Glutamatergic neuron (in vitro differentiated cells): ENCODE measurements around the gene TRIM29. TPM values are rescaled to one million over a fixed set of nuclear protein-coding genes. Genes with fewer than 3 reads are reported as not detected.

Experiments
- DNase-seq: peaks from one replicate; pipeline ENCODE4 v3.0.0; 2022
- H3K27ac Mint-ChIP-seq: one replicate; pipeline ENCODE4 v1.8.0; 2020; ENCODE audit warnings: mild to moderate bottlenecking, mixed read lengths, inconsistent platforms; ENCODE audit not compliant: unreplicated experiment
- H3K27me3 Mint-ChIP-seq: one replicate; pipeline ENCODE4 v1.8.0; 2020; ENCODE audit warnings: mild to moderate bottlenecking, moderate library complexity, mixed read lengths, inconsistent platforms; ENCODE audit not compliant: unreplicated experiment
- H3K36me3 Mint-ChIP-seq: one replicate; pipeline ENCODE4 v1.8.0; 2020; ENCODE audit warnings: mild to moderate bottlenecking, mixed read lengths, inconsistent platforms; ENCODE audit not compliant: unreplicated experiment
- H3K4me1 Mint-ChIP-seq: one replicate; pipeline ENCODE4 v1.8.0; 2020; ENCODE audit warnings: mild to moderate bottlenecking, low read depth, mixed read lengths, inconsistent platforms; ENCODE audit not compliant: unreplicated experiment
- H3K4me3 Mint-ChIP-seq: one replicate; pipeline ENCODE4 v1.8.0; 2020; ENCODE audit warnings: mild to moderate bottlenecking, mixed read lengths, inconsistent platforms; ENCODE audit not compliant: unreplicated experiment
- H3K9me3 Mint-ChIP-seq: one replicate; pipeline ENCODE4 v1.8.0; 2020; ENCODE audit warnings: mild to moderate bottlenecking, moderate library complexity, mixed read lengths, inconsistent platforms; ENCODE audit not compliant: unreplicated experiment
- CTCF ChIP-seq: fragments of 200-600 bp; sonication (generic); IDR thresholded peaks from one replicate; pipeline ENCODE4 v1.5.0; 2021; ENCODE audit not compliant: partially characterized antibody, unreplicated experiment
- total RNA-seq: library from RNA; stranded (reverse); fragmentation: NEBNext Ultra II Directional; extraction: Animal tissue kit (Norgen Biotek cat#: 25700); gene quantifications from one replicate; pipeline ENCODE4 v1.2.1, GENCODE V29; 2021; ENCODE audit not compliant: unreplicated experiment

TRIM29 gene
- total RNA-seq, 1 donor from 2014 or later, result not detected

GRCh38 chr11:120116966-120117365, 20.9 kb downstream of the TRIM29 start:
- Mint-ChIP-seq H3K27me3 (peaks cover 5% of the 10 kb centered on the region), H3K4me1 (peaks cover 9% of the 10 kb centered on the region), H3K36me3 (no peaks in the 10 kb centered on the region), H3K4me3 (no peak overlapping the region), H3K27ac (no peak overlapping the region), H3K9me3 (peaks cover 10% of the 10 kb centered on the region)
- DNase-seq, result no peak
- no peak for TF ChIP-seq CTCF

DNA sequence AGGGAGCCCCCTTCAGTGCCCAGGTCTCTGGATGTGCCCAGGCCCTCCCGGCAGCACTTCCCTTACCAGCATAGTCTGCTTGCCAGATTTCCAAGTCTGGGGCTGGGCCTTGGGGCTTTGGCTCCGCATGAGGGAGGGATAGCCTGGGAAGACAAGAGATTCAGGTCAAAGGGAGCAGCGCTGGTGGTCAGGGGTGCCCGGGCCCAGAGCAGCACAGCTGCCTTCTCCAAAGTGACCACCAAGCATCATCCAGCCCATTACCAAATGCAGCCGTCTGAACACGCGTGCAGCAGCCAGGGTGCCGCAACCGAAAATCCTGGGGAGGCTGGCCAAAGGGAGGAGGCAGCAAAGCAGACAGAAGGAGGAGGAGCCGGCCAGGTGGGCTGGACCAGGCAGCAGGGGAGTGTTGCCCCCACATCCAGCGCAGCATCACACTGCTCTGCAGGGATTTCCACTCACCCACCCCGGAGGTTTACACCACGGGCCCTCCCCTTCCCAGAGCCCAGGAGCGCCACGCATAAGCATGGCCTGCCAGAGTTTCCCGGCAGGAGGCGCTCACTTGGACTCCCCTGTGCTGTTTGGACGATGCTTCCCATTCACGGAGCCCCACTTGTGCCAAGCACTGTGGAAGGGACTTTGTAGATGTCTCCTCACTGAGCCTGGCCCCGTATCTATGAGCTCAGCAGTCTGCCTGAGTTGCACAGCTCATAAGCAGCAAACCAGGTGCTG, 22.5 kb downstream of the TRIM29 start:
- Mint-ChIP-seq H3K9me3 (peaks cover 7% of the 10 kb centered on the region), H3K36me3 (no peaks in the 10 kb centered on the region), H3K4me3 (no peak overlapping the region), H3K27ac (no peak overlapping the region), H3K27me3 (peaks cover 8% of the 10 kb centered on the region), H3K4me1 (peaks cover 9% of the 10 kb centered on the region)
- TF ChIP-seq CTCF, result no peak
- DNase-seq, result no peak

- Mint-ChIP-seq H3K4me3 (no peak overlapping the region), H3K4me1 (peaks cover 9% of the 10 kb centered on the region), H3K36me3 (no peaks in the 10 kb centered on the region), H3K27ac (no peak overlapping the region), H3K27me3 (peaks cover 6% of the 10 kb centered on the region), H3K9me3 (peaks cover 9% of the 10 kb centered on the region)
- TF ChIP-seq CTCF, result no peak
- DNase-seq, result no peak
Observed at GRCh38 chr11:120112174-120112796, 25.6 kb downstream of the TRIM29 start.

- TF ChIP-seq CTCF, result no peak
- Mint-ChIP-seq H3K36me3 (no peaks in the 10 kb centered on the region), H3K4me3 (no peak overlapping the region), H3K27ac (no peak overlapping the region), H3K4me1 (peaks cover 12% of the 10 kb centered on the region), H3K9me3 (peaks cover 16% of the 10 kb centered on the region), H3K27me3 (peaks cover 9% of the 10 kb centered on the region)
- DNase-seq, result no peak
Observed at GRCh38 chr11:120109531-120109930, 28.4 kb downstream of the TRIM29 start.

GRCh38 chr11:120108785-120109168, 29.1 kb downstream of the TRIM29 start:
- TF ChIP-seq CTCF, result no peak
- Mint-ChIP-seq H3K36me3 (no peaks in the 10 kb centered on the region), H3K4me3 (no peak overlapping the region), H3K4me1 (peaks cover 9% of the 10 kb centered on the region), H3K27ac (no peak overlapping the region), H3K9me3 (peaks cover 12% of the 10 kb centered on the region), H3K27me3 (peaks cover 9% of the 10 kb centered on the region)
- DNase-seq, result no peak
